Glutamatergic neuron (in vitro differentiated cells): Measurements from ENCODE around the gene NCK2. TPM values are rescaled to one million over a fixed set of nuclear protein-coding genes. Genes with fewer than 3 reads are reported as not detected.

Source experiments
- DNase-seq: peaks from one replicate; pipeline ENCODE4 v3.0.0; 2022
- H3K27ac Mint-ChIP-seq: one replicate; pipeline ENCODE4 v1.8.0; 2020; ENCODE audit warnings: mild to moderate bottlenecking, mixed read lengths, inconsistent platforms; ENCODE audit not compliant: unreplicated experiment
- H3K27me3 Mint-ChIP-seq: one replicate; pipeline ENCODE4 v1.8.0; 2020; ENCODE audit warnings: mild to moderate bottlenecking, moderate library complexity, mixed read lengths, inconsistent platforms; ENCODE audit not compliant: unreplicated experiment
- H3K36me3 Mint-ChIP-seq: one replicate; pipeline ENCODE4 v1.8.0; 2020; ENCODE audit warnings: mild to moderate bottlenecking, mixed read lengths, inconsistent platforms; ENCODE audit not compliant: unreplicated experiment
- H3K4me1 Mint-ChIP-seq: one replicate; pipeline ENCODE4 v1.8.0; 2020; ENCODE audit warnings: mild to moderate bottlenecking, low read depth, mixed read lengths, inconsistent platforms; ENCODE audit not compliant: unreplicated experiment
- H3K4me3 Mint-ChIP-seq: one replicate; pipeline ENCODE4 v1.8.0; 2020; ENCODE audit warnings: mild to moderate bottlenecking, mixed read lengths, inconsistent platforms; ENCODE audit not compliant: unreplicated experiment
- H3K9me3 Mint-ChIP-seq: one replicate; pipeline ENCODE4 v1.8.0; 2020; ENCODE audit warnings: mild to moderate bottlenecking, moderate library complexity, mixed read lengths, inconsistent platforms; ENCODE audit not compliant: unreplicated experiment
- CTCF ChIP-seq: fragments of 200-600 bp; sonication (generic); IDR thresholded peaks from one replicate; pipeline ENCODE4 v1.5.0; 2021; ENCODE audit not compliant: partially characterized antibody, unreplicated experiment
- total RNA-seq: library from RNA; stranded (reverse); fragmentation: NEBNext Ultra II Directional; extraction: Animal tissue kit (Norgen Biotek cat#: 25700); gene quantifications from one replicate; pipeline ENCODE4 v1.2.1, GENCODE V29; 2021; ENCODE audit not compliant: unreplicated experiment

NCK2 gene
- total RNA-seq, 1 donor from 2014 or later, result 82.4 TPM

- H3K4me3 Mint-ChIP-seq, result no peak overlapping the region
- TF ChIP-seq CTCF, result no peak
- peaks cover 15% of the 10 kb centered on the region for H3K4me1 Mint-ChIP-seq
- no peak overlapping the region for H3K27ac Mint-ChIP-seq
- DNase-seq, result no peak
- H3K36me3 Mint-ChIP-seq, result no peaks in the 10 kb centered on the region
- peaks cover 9% of the 10 kb centered on the region for H3K9me3 Mint-ChIP-seq
- peaks cover 10% of the 10 kb centered on the region for H3K27me3 Mint-ChIP-seq
Measured at GRCh38 chr2:105741174-105741573, 3.5 kb upstream of the NCK2 start.

- Mint-ChIP-seq H3K27me3 (peaks cover 10% of the 10 kb centered on the region), H3K36me3 (no peaks in the 10 kb centered on the region), H3K4me3 (no peak overlapping the region), H3K9me3 (peaks cover 11% of the 10 kb centered on the region), H3K4me1 (peaks cover 20% of the 10 kb centered on the region), H3K27ac (no peak overlapping the region)
- DNase-seq, result no peak
- no peak for TF ChIP-seq CTCF
Measured at GRCh38 chr2:105741617-105742016, 3.1 kb upstream of the NCK2 start.

- no peak for TF ChIP-seq CTCF
- DNase-seq, result peak; percentile 73
- H3K9me3 Mint-ChIP-seq, result peaks cover 13% of the 10 kb centered on the region
- no peaks in the 10 kb centered on the region for H3K36me3 Mint-ChIP-seq
- H3K27ac Mint-ChIP-seq, result peak overlapping the region; percentile 84
- H3K4me3 Mint-ChIP-seq, result peak overlapping the region; percentile 89
- peaks cover 34% of the 10 kb centered on the region for H3K4me1 Mint-ChIP-seq
- H3K27me3 Mint-ChIP-seq, result peaks cover 10% of the 10 kb centered on the region
Measured at GRCh38 chr2:105744091-105744908, 412 bp upstream of the NCK2 start.

- TF ChIP-seq CTCF, result no peak
- Mint-ChIP-seq H3K9me3 (peaks cover 13% of the 10 kb centered on the region), H3K4me3 (peak overlapping the region; percentile 98), H3K4me1 (peaks cover 41% of the 10 kb centered on the region), H3K27me3 (peaks cover 14% of the 10 kb centered on the region), H3K27ac (peak overlapping the region; percentile 93), H3K36me3 (no peaks in the 10 kb centered on the region)
- DNase-seq, result peak; percentile 56
Measured at GRCh38 chr2:105746177-105747080, 1.7 kb downstream of the NCK2 start.
